ENCODE results near the gene LDAF1.
A peak's percentile ranks its signal among the peaks of the same experiment; 100 is the strongest.
"Not testable (repeated sequence)": the region's sequence is repeated elsewhere in the genome, so short reads cannot be mapped to it uniquely, and the experiment has no call there.

The LDAF1 gene

DNA sequence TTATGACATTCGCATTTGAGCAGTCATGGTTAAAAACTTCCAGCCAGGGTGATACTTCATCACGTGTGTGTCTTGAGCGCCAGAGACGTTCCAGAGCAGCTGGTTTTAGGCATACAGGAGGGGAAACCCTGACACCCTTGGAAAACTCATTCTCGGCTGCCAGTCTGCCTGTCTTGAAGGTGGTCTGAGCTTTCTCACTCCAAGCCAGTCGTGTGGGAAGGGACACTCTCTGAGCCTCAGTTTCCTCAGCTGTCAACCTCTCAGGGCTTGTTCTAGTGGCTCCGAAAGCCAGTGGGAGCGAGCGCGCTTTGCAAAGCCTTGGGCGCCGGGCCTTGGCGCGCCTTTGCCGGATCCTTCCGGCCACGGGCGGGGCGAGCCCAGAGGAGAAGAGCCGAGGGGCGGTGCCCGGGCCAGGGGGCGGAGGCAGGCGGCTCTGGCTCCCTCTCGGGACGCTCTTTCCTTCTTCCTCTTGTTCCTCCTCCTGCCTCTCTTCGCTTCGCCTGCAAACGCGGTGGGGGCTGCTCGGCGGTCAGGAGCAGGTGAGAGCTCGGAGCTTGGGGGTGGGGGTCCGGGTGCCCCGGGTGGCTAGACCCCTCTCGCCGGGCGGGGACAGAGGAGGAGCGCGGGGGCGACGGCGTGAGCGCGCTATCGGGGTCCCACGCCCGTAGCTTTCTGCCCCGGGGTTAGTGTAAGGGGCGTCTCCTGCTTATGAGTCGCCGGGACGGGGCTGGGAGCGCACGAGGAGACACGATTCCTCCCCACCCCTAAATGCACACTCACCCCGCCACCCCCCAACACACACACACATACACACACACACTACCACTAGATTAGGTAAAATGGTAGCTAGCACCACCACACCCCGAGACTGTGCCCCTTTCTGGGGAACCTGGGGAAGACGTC is at the start of gene LDAF1:
LDAF1 (plus strand) TSS at position 467 of the 903 bp plus-strand sequence. CDS start 2,509 bp downstream, outside the sequence.
- DNase-seq, result peak; percentile 69 to 72

DNA sequence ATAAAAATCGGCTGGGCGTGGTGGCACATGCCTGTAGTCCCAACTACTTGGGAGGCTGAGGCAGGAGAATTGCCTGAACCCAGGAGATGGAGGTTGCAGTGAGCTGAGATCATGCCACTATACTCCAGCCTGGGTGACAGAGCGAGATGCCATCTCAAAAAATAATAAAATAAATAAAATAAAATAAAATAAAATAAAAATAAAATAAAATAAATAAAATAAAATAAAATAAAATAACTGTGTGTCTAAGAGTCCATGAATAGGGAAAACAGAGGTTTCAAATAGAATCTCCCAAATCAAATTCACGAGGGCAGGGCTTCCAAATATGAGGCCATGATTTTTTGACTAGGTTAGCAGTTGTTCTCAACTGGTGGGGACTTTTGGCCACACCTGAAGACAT is 42.9 kb upstream of the LDAF1 start:
- not testable (repeated sequence) for DNase-seq

DNA sequence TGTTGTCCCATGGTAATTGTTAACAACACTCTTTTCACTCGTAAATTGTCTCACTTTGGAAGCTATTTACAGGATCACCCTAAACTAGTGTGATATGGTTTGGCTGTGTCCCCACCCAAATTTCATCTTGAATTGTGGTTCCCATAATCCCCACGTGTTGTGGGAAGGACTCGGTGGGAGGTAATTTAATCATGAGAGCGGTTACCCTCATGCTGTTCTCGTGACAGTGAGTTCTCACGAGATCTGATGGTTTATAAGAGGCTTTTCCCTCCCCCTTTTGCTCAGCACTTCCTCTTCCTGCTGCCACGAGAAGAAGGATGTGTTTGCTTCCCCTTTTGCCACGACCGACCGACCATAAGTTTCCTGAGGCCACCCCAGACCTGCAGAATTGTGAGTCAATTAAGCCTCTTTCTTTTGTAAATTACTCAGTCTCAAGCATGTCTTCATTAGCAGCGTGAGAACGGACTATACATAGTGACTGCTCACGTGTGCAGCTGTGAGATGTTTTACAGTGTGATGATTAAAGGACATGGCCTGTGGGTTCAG is 42.3 kb upstream of the LDAF1 start:
- no peak for DNase-seq

DNA sequence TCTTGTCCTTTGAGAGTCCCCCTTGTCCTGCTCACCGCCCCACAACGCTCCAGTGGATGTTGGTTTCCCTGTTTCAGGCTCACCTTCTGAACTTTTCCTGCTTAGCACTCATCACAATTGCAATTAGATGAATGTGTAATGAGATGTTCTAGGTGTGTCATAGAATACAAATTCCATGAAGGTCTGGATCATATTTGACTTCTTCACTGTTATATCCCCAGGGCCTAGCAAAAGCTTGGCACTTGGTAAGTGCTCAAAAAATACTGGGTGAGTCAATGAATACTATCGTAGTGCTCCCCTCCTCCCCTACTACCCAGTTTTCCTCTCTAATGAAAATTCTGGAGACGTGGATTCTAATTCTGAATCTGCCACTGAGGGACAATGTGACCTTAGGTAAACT is 40.9 kb upstream of the LDAF1 start:
- no peak for DNase-seq

DNA sequence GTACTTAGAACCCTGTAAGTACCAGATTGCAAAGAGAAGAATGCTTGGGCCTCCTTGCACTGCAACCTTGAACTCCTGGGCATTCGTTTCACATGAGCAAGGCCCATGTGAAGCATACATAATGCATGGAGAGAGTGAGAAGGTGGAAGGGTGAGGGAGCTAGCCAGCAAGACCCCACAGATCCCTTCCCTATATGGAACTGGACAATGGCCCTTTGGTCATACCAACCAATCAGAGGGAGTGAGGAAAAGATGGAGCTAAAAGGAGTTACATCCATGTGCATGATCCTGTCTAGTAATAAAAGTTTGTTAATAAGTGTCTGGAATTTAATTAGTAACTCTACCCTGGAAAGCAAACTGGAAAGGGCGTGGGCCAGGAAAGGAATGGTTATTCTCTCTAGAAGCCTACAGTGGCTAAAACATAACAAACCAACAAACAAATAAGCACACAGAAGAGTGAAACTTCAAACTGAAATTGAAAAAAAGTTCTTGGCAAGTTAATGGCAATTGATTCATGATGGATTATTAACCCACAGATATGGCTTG is 37.4 kb upstream of the LDAF1 start:
- DNase-seq, result no peak

DNA sequence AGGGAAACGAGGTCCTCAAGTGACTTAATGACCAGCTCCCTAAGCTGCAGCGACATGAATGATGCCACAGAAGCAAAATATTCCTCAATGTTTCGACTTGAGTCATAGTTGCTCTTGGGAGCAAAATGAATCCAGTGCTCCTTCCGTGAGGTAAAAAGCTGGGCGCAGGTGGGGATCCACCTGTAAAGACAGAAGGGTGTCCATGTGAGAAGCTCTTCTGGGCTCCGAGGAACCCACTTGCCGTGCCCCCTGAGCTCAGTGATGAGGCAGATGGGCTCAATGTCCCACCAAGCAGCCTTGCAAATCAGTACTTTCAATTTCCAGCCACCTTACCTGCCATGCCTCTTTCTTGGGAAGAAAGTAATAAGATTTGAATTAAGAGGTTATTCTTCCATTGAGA is 33.3 kb upstream of the LDAF1 start:
- DNase-seq, result no peak

DNA sequence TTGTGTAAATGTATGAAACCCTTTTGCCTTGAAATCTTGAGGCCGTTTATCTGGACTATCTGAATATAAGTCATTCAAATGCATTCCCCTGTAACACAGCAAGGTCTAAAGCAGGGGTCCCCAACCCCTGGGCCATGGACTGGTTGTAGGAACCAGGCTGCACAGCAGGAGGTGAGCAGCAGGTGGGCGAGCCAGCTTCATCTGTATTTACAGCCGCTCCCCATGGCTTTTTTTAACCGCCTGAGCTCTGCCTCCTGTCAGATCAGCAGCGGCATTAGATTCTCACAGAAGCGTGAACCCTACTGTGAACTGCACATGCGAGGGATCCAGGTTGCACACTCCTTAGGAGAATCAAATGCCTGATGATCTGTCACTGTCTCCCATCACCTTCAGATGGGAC is 32.0 kb upstream of the LDAF1 start:
- no peak for DNase-seq

DNA sequence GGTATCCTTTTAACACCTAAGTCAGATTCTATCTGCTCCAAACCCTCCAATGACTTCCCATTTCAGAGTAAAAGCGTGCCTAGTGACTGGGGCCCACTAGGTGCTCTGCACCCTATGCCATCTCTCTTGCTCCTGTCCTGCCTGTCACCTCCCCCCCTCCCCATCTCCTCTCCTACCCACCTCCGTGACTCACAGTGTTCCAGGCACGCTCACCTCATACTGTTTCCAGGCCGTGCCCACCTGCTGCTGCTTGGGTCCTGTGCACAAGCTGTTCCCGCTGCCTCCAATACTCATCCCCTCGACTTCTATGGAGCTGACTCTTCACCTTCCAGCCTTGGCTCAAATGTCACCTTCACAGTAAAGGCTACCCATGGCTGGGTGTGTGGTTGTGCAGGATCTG is 29.5 kb upstream of the LDAF1 start:
- DNase-seq, result no peak

DNA sequence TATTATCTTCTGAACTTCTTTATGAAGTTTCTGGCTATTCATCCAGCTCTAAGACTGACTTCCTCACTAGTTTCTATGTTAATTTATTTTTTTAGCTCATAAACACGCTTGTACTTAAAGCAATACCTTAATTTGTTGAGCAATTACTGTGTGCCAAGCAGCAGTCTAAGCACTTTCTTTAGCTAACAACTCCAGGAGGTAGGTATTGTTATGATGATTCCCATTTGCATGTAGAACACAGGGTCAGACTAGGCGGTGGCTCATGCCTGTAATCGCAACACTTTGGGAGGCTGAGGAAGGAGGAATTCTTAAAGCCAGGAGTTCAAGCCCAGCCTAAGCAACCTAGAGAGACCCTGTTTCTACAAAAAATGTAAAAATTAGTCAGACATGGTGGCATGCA is 27.7 kb upstream of the LDAF1 start:
- no peak for DNase-seq

DNA sequence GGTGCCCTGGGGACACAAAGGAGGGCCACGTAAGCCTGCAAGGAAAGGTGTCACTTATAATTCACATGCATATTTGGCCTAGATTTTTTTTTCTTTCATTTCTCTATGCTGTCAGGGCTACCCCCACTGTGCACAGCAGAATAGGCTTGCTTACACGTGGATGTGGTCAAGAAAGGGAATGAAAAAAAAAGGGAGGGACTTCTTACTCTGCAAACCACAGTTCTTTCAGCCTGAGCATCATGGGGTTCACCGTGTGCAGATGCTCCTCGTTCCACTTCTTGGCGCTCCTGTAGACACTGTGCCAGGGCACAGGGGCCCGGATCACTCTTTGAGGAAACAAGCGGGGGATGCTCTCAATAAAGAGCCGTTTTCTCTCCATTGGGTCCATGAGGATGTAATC is 24.4 kb upstream of the LDAF1 start:
- DNase-seq, result no peak

DNA sequence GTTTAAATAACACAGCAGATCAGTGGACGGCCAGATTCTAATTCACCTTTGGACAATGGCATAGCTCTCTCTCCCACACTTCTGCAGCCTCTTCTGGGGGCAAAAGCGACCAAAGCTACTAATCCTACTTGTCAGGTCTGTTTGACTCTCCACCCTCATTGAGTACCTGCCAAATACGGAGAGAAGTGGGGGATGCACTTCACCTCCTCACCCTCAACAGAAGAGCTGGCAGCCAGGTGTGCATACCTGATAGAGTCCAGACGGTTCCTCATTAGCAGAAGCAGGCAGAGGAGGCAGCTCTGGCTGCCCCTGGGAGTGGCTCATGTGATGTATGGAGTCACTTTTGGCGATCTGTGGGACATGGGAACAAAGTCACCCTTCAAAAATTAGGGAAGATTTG is 12.7 kb upstream of the LDAF1 start:
- DNase-seq, result no peak

DNA sequence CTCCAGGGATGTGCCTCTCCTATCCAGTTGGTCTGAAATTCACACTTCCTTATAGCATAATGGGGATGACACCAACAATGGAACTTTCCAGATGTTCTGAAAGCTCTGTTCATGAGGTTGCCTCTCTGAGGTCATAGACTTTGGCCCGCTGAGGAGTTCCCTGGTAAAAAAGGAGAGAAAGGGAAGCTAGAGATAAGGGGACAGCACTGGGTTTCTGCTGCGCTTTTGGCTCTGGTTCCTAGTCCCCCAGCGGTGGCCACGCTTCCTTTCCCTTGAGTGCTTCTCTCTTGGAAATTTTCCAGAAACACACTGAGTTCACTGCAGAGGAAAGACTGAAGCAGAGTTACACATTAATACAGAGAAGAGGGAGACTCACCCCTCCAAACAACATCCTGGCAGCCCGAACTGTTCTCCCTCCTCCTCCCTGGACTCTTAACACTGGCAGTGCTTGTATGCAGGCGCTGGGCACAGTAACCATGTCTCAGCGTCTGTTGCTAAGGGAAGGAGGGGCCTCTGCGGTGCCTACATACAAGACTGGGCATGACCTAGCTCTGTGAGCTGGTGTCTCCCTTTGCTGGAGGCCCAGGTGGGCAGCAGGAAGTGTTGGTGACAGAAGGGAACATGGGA is 8.0 kb upstream of the LDAF1 start, which contains the start of gene DNAH3:
DNAH3 (minus strand) TSS at position 472 of the 627 bp plus-strand sequence. CDS start 527 bp downstream, outside the sequence.
- no peak for DNase-seq

DNA sequence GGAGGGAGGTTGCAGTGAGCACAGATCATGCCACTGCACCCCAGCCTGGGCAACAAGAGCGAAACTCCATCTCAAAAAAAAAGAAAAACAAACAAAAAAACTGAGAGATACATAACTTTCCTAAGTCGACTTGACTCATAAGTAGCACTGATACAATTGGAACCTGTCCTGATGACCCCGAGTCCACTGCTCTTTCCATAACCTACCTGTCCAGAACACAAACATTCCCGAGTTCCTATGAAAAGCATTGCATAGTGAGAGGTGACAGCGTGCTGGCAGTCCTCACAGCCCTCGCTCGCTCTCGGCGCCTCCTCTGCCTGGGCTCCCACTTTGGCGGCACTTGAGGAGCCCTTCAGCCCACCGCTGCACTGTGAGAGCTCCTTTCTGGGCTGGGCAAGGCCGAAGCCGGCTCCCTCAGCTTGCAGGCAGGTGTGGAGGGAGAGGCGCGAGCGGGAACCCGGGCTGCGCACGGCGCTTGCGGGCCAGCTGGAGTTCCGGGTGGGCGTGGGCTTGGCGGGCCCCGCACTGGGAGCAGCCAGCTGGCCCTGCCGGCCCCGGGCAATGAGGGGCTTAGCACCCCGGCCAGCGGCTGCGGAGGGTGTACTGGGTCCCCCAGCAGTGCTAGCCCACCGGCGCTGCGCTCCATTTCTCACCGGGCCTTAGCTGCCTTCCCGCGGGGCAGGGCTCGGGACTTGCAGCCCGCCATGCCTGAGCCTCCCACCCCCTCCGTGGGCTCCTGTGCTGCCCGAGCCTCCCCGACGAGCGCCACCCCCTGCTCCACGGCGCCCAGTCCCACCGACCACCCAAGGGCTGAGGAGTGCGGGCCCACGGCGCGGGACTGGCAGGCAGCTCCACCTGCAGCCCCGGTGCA is 6.1 kb upstream of the LDAF1 start:
- DNase-seq, result not testable (repeated sequence)

DNA sequence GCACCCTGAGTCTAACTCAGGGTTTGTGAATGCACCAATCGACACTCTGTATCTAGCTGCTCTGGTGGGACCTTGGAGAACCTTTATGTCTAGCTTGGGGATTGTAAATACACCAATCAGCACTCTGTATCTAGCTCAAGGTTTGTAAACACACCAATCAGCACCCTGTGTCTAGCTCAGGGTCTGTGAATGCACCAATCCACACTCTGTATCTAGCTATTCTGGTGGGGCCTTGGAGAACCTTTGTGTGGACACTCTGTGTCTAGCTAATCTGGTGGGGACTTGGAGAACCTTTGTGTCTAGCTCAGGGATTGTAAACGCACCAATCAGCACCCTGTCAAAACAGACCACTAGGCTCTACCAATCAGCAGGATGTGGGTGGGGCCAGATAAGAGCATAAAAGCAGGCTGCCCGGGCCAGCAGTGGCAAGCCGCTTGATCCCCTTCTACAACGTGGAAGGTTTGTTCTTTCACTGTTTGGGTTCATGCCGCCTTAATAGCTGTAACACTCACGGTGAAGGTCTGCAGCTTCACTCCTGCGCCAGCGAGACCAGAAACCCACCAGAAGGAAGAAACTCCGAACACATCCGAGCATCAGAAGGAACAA is 5.2 kb upstream of the LDAF1 start:
- DNase-seq, result not testable (repeated sequence)

DNA sequence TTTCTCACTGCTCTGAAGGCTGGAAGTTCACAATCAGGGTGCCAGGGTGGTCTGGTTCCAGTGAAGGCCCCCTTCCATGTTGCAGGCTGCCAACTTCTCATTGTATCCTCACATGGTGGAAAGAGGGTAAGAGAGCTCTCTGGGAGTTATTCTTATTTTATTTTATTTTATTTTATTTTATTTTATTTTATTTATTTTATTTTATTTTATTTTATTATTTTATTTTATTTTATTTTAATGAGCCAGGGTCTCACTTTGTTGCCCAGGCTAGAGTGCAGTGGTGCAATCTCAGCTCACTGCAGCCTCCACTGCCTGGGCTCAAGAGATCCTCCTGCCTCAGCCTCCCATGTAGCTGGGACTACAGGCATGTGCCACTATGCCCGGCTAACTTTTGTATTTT is 2.5 kb upstream of the LDAF1 start:
- DNase-seq, result not testable (repeated sequence)

DNA sequence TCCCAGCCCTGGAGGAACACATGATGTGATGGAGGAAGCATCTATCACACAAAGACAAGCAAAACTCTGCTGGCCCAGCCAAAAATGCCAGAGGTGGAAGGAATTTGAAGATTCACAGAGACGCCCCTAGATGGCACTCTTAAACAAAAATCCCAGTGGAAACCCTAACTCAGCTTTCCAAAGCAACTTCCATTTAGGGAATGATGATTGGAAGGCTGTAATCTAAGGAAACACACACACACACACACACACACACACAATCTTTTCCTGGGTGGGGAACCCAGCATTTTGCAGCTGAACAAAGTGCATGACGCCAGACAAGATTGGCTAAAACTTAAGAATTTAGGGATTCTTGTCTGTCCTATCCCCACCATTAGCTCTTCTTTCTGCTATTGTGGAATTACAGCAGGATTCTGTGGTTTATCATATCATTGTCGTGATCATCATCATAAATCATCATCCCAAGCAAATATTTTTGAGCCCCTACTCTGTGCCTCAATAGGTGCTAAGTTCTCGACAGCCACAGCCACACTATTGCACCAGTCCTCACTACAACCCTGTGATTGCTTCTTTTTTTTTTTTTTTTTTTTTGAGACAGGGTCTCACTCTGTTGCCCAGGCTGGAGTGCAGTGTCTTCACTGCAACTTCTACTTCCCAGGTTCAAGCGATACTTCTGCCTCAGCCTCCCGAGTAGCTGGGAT is 1.6 kb upstream of the LDAF1 start:
- DNase-seq, result peak in 1 of 2 donors; percentile 9

DNA sequence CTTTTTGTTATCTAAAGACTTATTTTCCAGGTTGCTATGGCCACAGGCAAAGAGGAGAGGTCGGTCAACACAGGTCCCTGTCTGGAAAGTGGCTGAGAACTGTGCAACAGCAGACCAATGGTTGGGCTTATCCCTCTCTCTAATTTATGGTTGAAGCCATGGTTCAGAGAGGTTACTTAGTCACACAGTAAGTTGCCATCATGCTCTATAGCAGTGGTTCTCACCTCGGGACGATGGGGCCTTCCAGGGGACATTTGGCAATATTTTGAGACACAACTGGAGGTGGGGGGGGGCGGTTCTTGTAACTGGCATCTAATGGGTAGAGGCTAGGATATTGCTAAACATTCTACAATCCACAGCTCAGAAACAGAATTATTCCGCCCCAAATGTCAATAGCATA is 842 bp upstream of the LDAF1 start:
- no peak for DNase-seq

DNA sequence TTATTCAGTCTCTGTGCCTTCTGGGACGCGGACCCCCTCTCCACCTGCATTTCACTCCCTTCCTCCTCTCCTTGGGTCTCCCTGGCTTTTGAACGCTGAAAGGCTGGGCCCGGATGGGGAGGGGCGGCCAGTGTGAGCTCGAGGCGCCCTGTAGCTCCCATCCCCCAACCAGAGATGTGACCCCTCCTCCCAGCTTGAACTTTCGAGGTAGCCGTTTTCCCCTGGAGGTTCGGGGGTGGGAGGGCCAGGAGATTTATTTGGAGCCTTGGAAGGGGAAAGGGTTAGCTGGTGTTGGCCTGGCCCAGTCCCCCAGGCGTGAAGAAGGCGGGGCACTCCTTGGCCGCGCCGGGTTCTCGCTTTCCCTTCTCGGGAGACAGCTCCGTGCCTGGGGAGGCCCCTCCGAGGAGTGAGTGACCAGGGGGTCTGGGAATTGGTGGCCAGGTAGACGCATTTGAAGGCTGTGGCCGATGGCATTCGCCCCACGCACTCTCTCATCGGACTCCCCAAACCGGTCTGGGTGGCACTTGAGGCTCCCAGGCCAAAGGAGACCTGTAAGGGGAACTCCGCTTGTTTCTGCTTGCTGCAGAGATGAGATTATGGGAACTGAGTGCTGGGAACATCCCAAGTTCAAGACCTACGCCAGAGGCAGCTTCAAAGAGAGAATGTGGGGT is 942 bp downstream of the LDAF1 start:
- DNase-seq, result peak; percentile 8 to 10

DNA sequence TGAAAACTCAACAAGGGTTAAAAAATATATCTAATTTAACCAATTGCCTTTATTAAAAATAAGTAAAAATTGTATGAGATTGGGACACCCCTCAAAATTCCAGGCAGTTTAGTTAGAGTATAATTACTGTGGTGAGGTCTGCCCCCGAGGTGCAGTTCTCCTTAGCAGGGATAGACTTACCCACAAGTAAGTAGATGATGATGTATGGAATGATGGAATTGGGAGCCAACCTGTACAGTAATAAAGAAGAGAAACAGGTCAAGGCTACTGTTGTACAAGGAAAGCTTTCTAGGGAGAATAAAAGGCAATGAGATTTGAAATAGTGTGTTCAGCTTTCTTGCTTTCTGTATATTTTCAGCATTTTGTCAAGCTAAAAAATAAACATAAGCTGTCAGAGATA is 1.8 kb downstream of the LDAF1 start:
- DNase-seq, result no peak

DNA sequence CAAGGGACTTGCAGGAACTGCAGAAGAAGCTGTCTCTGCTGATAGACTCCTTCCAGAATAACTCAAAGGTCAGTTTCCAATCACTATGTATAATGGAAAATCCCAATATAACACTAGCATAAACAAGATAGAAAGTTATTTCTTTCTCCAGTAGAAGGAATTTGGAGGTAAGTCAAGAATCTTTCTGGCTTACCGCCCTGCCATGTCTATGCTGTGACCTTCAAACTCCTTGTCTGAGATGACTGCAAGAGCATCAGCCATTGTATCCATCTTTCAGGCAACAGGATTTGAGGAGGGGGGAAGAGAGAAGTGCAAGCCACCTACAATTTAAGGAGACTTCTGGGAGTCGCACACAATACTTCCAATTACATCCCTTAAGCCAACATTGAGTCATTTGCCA is 2.7 kb downstream of the LDAF1 start:
- DNase-seq, result no peak

DNA sequence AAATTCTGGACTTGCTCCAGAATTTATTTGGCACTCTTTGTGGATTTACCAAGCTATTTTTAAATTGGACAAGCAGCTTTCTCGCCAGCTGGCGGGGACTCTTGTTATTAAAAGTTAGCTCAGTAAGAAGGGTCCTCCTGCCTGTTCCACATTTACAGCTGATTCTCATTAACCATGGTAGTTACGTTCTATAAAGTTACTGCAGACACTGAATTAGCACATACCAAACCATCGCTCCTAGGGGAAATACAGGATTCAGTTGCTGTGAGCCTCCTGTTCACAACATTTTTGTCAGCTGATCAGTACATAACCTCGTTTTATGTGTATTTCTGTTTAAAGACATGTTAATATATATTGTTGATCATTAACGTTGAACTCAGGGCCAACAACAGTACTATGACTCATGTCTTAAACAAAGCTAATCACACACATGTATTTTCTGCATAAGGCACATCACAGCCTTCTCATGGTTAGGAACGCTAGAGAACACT is 4.2 kb downstream of the LDAF1 start:
- no peak for DNase-seq
